Measurements from ENCODE around the gene SPECC1L. TPM values are rescaled to one million over a fixed set of nuclear protein-coding genes. Genes with fewer than 3 reads are reported as not detected.
"Not testable (repeated sequence)": the region's sequence is repeated elsewhere in the genome, so short reads cannot be mapped to it uniquely, and the experiment has no call there.

SPECC1L gene
- total and polyA plus RNA-seq, 2 of the 8 experiments (the other 6 are each of a cell fraction or from before 2014, with no cell fraction given): 15.7 to 61.6 TPM

DNA sequence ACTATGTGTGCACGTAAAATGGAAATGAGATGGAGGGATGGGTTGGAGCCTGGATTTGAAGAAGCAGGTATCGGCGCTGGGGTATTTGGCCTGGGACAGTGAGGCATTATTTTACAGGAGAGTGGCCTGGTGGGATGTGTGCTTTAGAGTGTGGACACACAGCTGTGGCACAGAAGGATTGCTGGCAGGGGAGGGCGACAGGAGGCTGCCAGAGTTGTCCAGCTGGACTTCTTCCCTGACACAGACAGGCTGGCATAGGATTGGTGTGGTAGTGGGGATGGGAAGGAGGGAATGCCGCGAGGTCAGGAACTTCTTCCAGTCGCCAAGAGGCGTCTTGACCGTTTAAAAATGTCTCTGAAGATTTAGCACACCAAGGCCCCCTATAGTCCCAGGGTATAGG lies 16.6 kb downstream of the SPECC1L start:
- H4K5ac ChIP-seq (ENCODE audit: insufficient read length, low read depth, low read length); DNase-seq (ENCODE audit: low read depth in 1 of 2, low spot score in 2 of 2); H3K14ac ChIP-seq (ENCODE audit: insufficient read length); H2AFZ ChIP-seq (ENCODE audit: low read length); H3K56ac ChIP-seq (replicated peaks; ENCODE audit: insufficient read length, low read depth, low read length); H3K4me3 ChIP-seq (ENCODE audit: extremely low read depth in 1 of 4, insufficient read depth in 2 of 4, low read depth in 3 of 4, low read length in 4 of 4); FAIRE-seq; H4K91ac ChIP-seq (replicated peaks; ENCODE audit: insufficient read length, low read length); H3K4me2 ChIP-seq (ENCODE audit: insufficient read depth in 1 of 2, low read depth in 2 of 2, low read length in 2 of 2); H3K18ac ChIP-seq (ENCODE audit: extremely low read depth, low read length); H3K4ac ChIP-seq (replicated peaks; ENCODE audit: insufficient read length, low read depth, low read length); H3K27ac ChIP-seq (ENCODE audit: low read depth, low read length); H3K79me1 ChIP-seq (ENCODE audit: low read depth, low read length); H3K9me3 ChIP-seq (ENCODE audit: insufficient read depth in 2 of 2, low read depth in 1 of 2, low read length in 1 of 2); H3K23ac ChIP-seq (ENCODE audit: insufficient read length); H3K23me2 ChIP-seq (ENCODE audit: low read depth, low read length); H3K4me1 ChIP-seq (replicated peaks in 1 of 4; ENCODE audit: control insufficient read depth in 3 of 4, insufficient read depth in 4 of 4, low read length in 3 of 4); H3K9ac ChIP-seq (replicated peaks in 1 of 4; ENCODE audit: extremely low read depth in 1 of 4, low read depth in 3 of 4, low read length in 3 of 4); POLR2A ChIA-PET (ENCODE audit: partially characterized antibody); H2BK15ac ChIP-seq (ENCODE audit: low read length); H2BK20ac ChIP-seq (ENCODE audit: low read length); H2BK12ac ChIP-seq (ENCODE audit: low read depth, low read length); H2BK120ac ChIP-seq (replicated peaks; ENCODE audit: low read depth, low read length); H3K36me3 ChIP-seq (ENCODE audit: control insufficient read depth in 2 of 4, insufficient read depth in 4 of 4, low read length in 3 of 4); H4K8ac ChIP-seq (ENCODE audit: extremely low read depth, insufficient read depth, low read length); H2BK5ac ChIP-seq (ENCODE audit: low read depth, low read length); CTCF ChIA-PET (ENCODE audit: partially characterized antibody); H2AK5ac ChIP-seq (ENCODE audit: low read depth, low read length); H3K27me3 ChIP-seq (replicated peaks in 1 of 4; ENCODE audit: control insufficient read depth in 3 of 4, extremely low read depth in 1 of 4, insufficient read depth in 3 of 4, low read length in 3 of 4): not testable (repeated sequence)
- Histone ChIP-seq H4K20me1 (replicated peaks in 1 of 2; ENCODE audit: control insufficient read depth in 1 of 2, insufficient read depth in 2 of 2, low read length in 2 of 2) (peaks cover 6 to 14% of the 10 kb centered on the region in 2 experiments), H3K79me2 (ENCODE audit: control insufficient read depth in 1 of 2, insufficient read depth in 2 of 2, low read length in 2 of 2) (peaks cover 4 to 86% of the 10 kb centered on the region in 2 experiments)
- WGBS, 2 experiments (ENCODE audit: extremely low coverage in 1 of 2, insufficient coverage in 1 of 2, insufficient read length in 1 of 2, insufficient replicate concordance in 2 of 2, low coverage in 1 of 2, low lambda C conversion rate in 2 of 2, missing lambda C conversion rate in 1 of 2): 94% methylated on average over 6 of the region's 9 CpGs; no CpG with 5 or more reads in 1 of the 2 experiments

DNA sequence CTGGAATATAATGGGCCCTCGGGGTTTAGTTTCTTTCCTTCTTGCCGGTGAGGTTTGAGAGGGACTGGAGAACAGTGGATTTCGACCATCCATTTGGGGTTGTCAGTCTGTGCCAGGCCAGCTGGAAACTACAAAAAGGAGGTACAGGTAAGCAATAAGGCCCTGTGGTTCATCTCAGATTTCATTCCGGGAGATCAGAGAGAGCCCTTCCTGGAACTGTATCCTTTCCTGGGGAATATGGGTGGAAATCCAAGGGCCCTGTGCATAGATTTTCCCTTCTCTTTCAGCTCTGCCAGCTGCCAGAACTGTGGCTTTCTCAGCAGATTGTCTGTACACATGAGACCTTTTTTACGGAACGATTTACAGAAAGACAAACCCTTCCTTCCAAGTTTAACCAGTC lies 17.2 kb downstream of the SPECC1L start:
- H2BK15ac ChIP-seq (ENCODE audit: low read length); FAIRE-seq; H3K14ac ChIP-seq (ENCODE audit: insufficient read length); H3K79me1 ChIP-seq (ENCODE audit: low read depth, low read length); DNase-seq (ENCODE audit: low read depth in 1 of 2, low spot score in 2 of 2); H3K4me1 ChIP-seq (replicated peaks in 1 of 4; ENCODE audit: control insufficient read depth in 3 of 4, insufficient read depth in 4 of 4, low read length in 3 of 4); H4K91ac ChIP-seq (replicated peaks; ENCODE audit: insufficient read length, low read length); H3K27me3 ChIP-seq (replicated peaks in 1 of 4; ENCODE audit: control insufficient read depth in 3 of 4, extremely low read depth in 1 of 4, insufficient read depth in 3 of 4, low read length in 3 of 4); H3K18ac ChIP-seq (ENCODE audit: extremely low read depth, low read length); H3K9ac ChIP-seq (replicated peaks in 1 of 4; ENCODE audit: extremely low read depth in 1 of 4, low read depth in 3 of 4, low read length in 3 of 4); H2BK120ac ChIP-seq (replicated peaks; ENCODE audit: low read depth, low read length); H2AFZ ChIP-seq (ENCODE audit: low read length); H3K9me3 ChIP-seq (ENCODE audit: insufficient read depth in 2 of 2, low read depth in 1 of 2, low read length in 1 of 2); H3K4me3 ChIP-seq (ENCODE audit: extremely low read depth in 1 of 4, insufficient read depth in 2 of 4, low read depth in 3 of 4, low read length in 4 of 4); H2BK5ac ChIP-seq (ENCODE audit: low read depth, low read length); H3K23me2 ChIP-seq (ENCODE audit: low read depth, low read length); POLR2A ChIA-PET (ENCODE audit: partially characterized antibody); H2BK12ac ChIP-seq (ENCODE audit: low read depth, low read length); H2BK20ac ChIP-seq (ENCODE audit: low read length); H3K56ac ChIP-seq (replicated peaks; ENCODE audit: insufficient read length, low read depth, low read length); H2AK5ac ChIP-seq (ENCODE audit: low read depth, low read length); H4K8ac ChIP-seq (ENCODE audit: extremely low read depth, insufficient read depth, low read length); H3K4ac ChIP-seq (replicated peaks; ENCODE audit: insufficient read length, low read depth, low read length); H4K5ac ChIP-seq (ENCODE audit: insufficient read length, low read depth, low read length); H3K4me2 ChIP-seq (ENCODE audit: insufficient read depth in 1 of 2, low read depth in 2 of 2, low read length in 2 of 2); H3K23ac ChIP-seq (ENCODE audit: insufficient read length); H3K36me3 ChIP-seq (ENCODE audit: control insufficient read depth in 2 of 4, insufficient read depth in 4 of 4, low read length in 3 of 4); H3K27ac ChIP-seq (ENCODE audit: low read depth, low read length): not testable (repeated sequence)
- H4K20me1 ChIP-seq (replicated peaks in 1 of 2; ENCODE audit: control insufficient read depth in 1 of 2, insufficient read depth in 2 of 2, low read length in 2 of 2): peaks cover 6 to 14% of the 10 kb centered on the region in 2 experiments
- H3K79me2 ChIP-seq (ENCODE audit: control insufficient read depth in 1 of 2, insufficient read depth in 2 of 2, low read length in 2 of 2): peaks cover 3 to 80% of the 10 kb centered on the region in 2 experiments
- CTCF ChIA-PET (ENCODE audit: partially characterized antibody): interaction anchor here (0.6 kb wide), 2 partner anchors 21 to 133 kb away, joined by 3 read pairs; no protein-coding TSS in a partner anchor
- WGBS, 2 experiments (ENCODE audit: extremely low coverage in 1 of 2, insufficient coverage in 1 of 2, insufficient read length in 1 of 2, insufficient replicate concordance in 2 of 2, low coverage in 1 of 2, low lambda C conversion rate in 2 of 2, missing lambda C conversion rate in 1 of 2): 97% methylated on average over 6 of the region's 6 CpGs; no CpG with 5 or more reads in 1 of the 2 experiments
